Endodermal cell (in vitro differentiated cells): ENCODE results near the gene RAB3B. TPM values are rescaled to one million over a fixed set of nuclear protein-coding genes. Genes with fewer than 3 reads are reported as not detected.
A peak's percentile ranks its signal among the peaks of the same experiment; 100 is the strongest.

Experiments
- DNase-seq: peaks from one replicate; pipeline ENCODE4 v3.0.0-alpha.2; 2017
- H3K27ac ChIP-seq: 2 replicates; pipeline ENCODE4 v1.5.1; 2013; ENCODE audit warnings: mild to moderate bottlenecking, low read depth, low read length, moderate library complexity
- H3K27me3 ChIP-seq: 2 replicates; pipeline ENCODE4 v1.6.1; 2013; ENCODE audit warnings: mild to moderate bottlenecking, low read length, moderate library complexity; ENCODE audit not compliant: insufficient read depth, control insufficient read depth, poor library complexity, severe bottlenecking
- H3K36me3 ChIP-seq: 2 replicates; pipeline ENCODE4 v1.7.0; 2013; ENCODE audit warnings: mild to moderate bottlenecking, low read length, moderate library complexity; ENCODE audit not compliant: control insufficient read depth, insufficient read depth
- H3K4me1 ChIP-seq: one replicate; pipeline ENCODE4 v1.7.0; 2013; ENCODE audit warnings: low read length; ENCODE audit not compliant: control insufficient read depth, insufficient read depth
- H3K4me3 ChIP-seq: 2 replicates; pipeline ENCODE4 v1.5.1; 2013; ENCODE audit warnings: mild to moderate bottlenecking, low read length, moderate library complexity
- H3K9ac ChIP-seq: 2 replicates; pipeline ENCODE4 v1.6.1; 2013; ENCODE audit warnings: mild to moderate bottlenecking, low read length, moderate library complexity; ENCODE audit not compliant: poor library complexity, severe bottlenecking; ENCODE audit errors: extremely low read depth
- H3K9me3 ChIP-seq: 2 replicates; pipeline ENCODE4 v1.6.1; 2013; ENCODE audit warnings: mild to moderate bottlenecking, low read length, moderate library complexity; ENCODE audit not compliant: control insufficient read depth
- H3K27ac Mint-ChIP-seq: 2 replicates; pipeline ENCODE4 v1.8.0; 2020; ENCODE audit warnings: mixed read lengths
- H3K27me3 Mint-ChIP-seq: 2 replicates; pipeline ENCODE4 v1.8.0; 2021; ENCODE audit warnings: mild to moderate bottlenecking, mixed read lengths; ENCODE audit not compliant: insufficient read depth
- H3K36me3 Mint-ChIP-seq: 2 replicates; pipeline ENCODE4 v1.8.0; 2020; ENCODE audit warnings: low read depth, mixed read lengths
- H3K4me1 Mint-ChIP-seq: 2 replicates; pipeline ENCODE4 v1.8.0; 2020; ENCODE audit warnings: mixed read lengths
- H3K4me3 Mint-ChIP-seq: 2 replicates; pipeline ENCODE4 v1.8.0; 2020; ENCODE audit warnings: mild to moderate bottlenecking, moderate library complexity, mixed read lengths
- H3K9me3 Mint-ChIP-seq: 2 replicates; pipeline ENCODE4 v1.8.0; 2020; ENCODE audit warnings: mild to moderate bottlenecking, mixed read lengths
- WGBS, 2 experiments: methylation state at CpG; one replicate each; pipeline versions ENCODE4 v1.1.5 to v1.1.7; 2013; ENCODE audit warnings: missing lambda C conversion rate in 2 of 2, mixed read lengths in 1 of 2; ENCODE audit not compliant: insufficient coverage in 1 of 2, insufficient read length in 1 of 2; 5-methylcytosine and 5-hydroxymethylcytosine counted together
- total RNA-seq, 2 donors: library from RNA; stranded (reverse); fragmentation: NEBNext Ultra II Directional in 1 of 2; extraction: Animal tissue kit (Norgen Biotek cat#: 25700) in 1 of 2; gene quantifications; 2 replicates in 1 of 2; 3 replicates in 1 of 2; pipeline ENCODE4 v1.2.1, GENCODE V29; 2021
- TF ChIP-seq, protein P1 (sequence below): fragments of 200-600 bp; sonication (generic); conservative IDR thresholded peaks from 2 replicates; pipeline ENCODE4 v1.5.0; 2021; ENCODE audit warnings: antibody characterized with exemption, mild to moderate bottlenecking

RAB3B gene
- total RNA-seq, 2 donors from 2014 or later, result 58.1 to 66.0 TPM

GRCh38 chr1:51978099-51978498, 12.4 kb downstream of the RAB3B start:
- Histone ChIP-seq H3K4me3 (no peak overlapping the region), H3K36me3 (peaks cover 32% of the 10 kb centered on the region), H3K27me3 (no peaks in the 10 kb centered on the region), H3K4me1 (peaks cover 12% of the 10 kb centered on the region), H3K27ac (no peak overlapping the region), H3K9me3 (no peaks in the 10 kb centered on the region), H3K9ac (no peak overlapping the region)
- Mint-ChIP-seq H3K27ac (no peak overlapping the region), H3K9me3 (no peaks in the 10 kb centered on the region), H3K36me3 (peaks cover 54% of the 10 kb centered on the region), H3K4me1 (peaks cover 24% of the 10 kb centered on the region), H3K4me3 (no peak overlapping the region), H3K27me3 (no peaks in the 10 kb centered on the region)
- TF ChIP-seq, protein P1, sequence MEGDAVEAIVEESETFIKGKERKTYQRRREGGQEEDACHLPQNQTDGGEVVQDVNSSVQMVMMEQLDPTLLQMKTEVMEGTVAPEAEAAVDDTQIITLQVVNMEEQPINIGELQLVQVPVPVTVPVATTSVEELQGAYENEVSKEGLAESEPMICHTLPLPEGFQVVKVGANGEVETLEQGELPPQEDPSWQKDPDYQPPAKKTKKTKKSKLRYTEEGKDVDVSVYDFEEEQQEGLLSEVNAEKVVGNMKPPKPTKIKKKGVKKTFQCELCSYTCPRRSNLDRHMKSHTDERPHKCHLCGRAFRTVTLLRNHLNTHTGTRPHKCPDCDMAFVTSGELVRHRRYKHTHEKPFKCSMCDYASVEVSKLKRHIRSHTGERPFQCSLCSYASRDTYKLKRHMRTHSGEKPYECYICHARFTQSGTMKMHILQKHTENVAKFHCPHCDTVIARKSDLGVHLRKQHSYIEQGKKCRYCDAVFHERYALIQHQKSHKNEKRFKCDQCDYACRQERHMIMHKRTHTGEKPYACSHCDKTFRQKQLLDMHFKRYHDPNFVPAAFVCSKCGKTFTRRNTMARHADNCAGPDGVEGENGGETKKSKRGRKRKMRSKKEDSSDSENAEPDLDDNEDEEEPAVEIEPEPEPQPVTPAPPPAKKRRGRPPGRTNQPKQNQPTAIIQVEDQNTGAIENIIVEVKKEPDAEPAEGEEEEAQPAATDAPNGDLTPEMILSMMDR, result no peak
- DNase-seq, result no peak

DNA sequence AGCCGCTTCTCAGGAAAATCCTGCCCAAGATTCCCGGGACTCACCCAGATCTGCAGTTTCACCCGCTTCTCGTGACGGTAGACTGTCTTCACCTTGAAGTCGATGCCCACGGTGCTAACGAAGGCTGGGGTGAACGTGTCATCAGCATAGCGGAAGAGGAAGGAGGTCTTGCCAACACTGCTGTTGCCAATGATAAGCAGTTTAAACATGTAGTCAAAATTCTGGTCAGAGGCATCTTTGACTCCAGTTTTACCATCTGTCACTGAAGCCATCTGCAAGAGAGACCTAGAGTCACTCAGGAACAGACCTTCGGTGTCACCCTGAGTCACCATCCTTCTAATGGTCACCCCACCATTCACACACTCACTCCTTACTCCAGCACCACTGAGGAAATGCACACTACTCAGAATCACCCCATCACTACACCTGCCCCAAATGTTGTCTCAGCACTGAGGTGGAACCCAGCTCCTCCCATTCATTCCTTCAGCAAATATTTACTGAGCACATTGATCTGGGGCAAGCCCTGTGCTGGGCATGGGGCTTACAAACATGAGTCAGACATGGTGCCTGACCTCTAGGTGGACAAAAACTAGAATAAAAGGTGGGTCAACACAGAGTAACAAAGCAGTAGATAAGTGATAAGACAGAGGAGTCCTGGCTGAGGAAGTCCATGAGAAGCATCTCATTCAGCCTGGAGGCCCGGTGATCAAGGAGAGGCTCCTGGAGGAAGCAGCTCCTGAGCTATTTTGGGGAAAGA, 13.5 kb downstream of the RAB3B start:
- peaks cover 40% of the 10 kb centered on the region for H3K36me3 ChIP-seq
- no peaks in the 10 kb centered on the region for H3K9me3 Mint-ChIP-seq
- peaks cover 58% of the 10 kb centered on the region for H3K36me3 Mint-ChIP-seq
- peak overlapping the region; percentile 3 for H3K27ac Mint-ChIP-seq
- DNase-seq, result no peak
- no peak overlapping the region for H3K4me3 Mint-ChIP-seq
- H3K9me3 ChIP-seq, result no peaks in the 10 kb centered on the region
- no peak overlapping the region for H3K4me3 ChIP-seq
- H3K4me1 ChIP-seq, result peaks cover 12% of the 10 kb centered on the region
- no peak overlapping the region for H3K27ac ChIP-seq
- peaks cover 24% of the 10 kb centered on the region for H3K4me1 Mint-ChIP-seq
- no peaks in the 10 kb centered on the region for H3K27me3 Mint-ChIP-seq
- no peak overlapping the region for H3K9ac ChIP-seq
- no peaks in the 10 kb centered on the region for H3K27me3 ChIP-seq
- 91 to 93% methylated on average over 11 to 12 of the region's 12 CpGs for WGBS, 2 experiments
- TF ChIP-seq, protein P1, result no peak

GRCh38 chr1:51973587-51974474, 16.7 kb downstream of the RAB3B start:
- H3K4me1 Mint-ChIP-seq, result peaks cover 42% of the 10 kb centered on the region
- H3K9ac ChIP-seq, result no peak overlapping the region
- H3K4me3 ChIP-seq, result peak overlapping the region; percentile 12
- H3K4me1 ChIP-seq, result peaks cover 21% of the 10 kb centered on the region
- 73 to 95% methylated on average over 1 of the region's 1 CpG for WGBS, 2 experiments
- H3K9me3 ChIP-seq, result no peaks in the 10 kb centered on the region
- no peak overlapping the region for H3K27ac Mint-ChIP-seq
- H3K4me3 Mint-ChIP-seq, result no peak overlapping the region
- peaks cover 60% of the 10 kb centered on the region for H3K36me3 ChIP-seq
- H3K9me3 Mint-ChIP-seq, result no peaks in the 10 kb centered on the region
- no peak overlapping the region for H3K27ac ChIP-seq
- TF ChIP-seq, protein P1, result no peak
- peaks cover 72% of the 10 kb centered on the region for H3K36me3 Mint-ChIP-seq
- no peaks in the 10 kb centered on the region for H3K27me3 Mint-ChIP-seq
- no peak for DNase-seq
- no peaks in the 10 kb centered on the region for H3K27me3 ChIP-seq
